SK-N-MC (cell line): Measurements from ENCODE around the gene BAX.

Experiments
- EZH2 ChIP-seq: fragments of 200-600 bp; sonication (generic); IDR thresholded peaks from one replicate; pipeline ENCODE4 v1.6.1; 2017; ENCODE audit warnings: antibody characterized with exemption
- FOXP2 ChIP-seq: optimal IDR thresholded peaks from 2 replicates; pipeline ENCODE3; 2011; ENCODE audit warnings: mild to moderate bottlenecking, moderate library complexity; ENCODE audit not compliant: insufficient read depth; ENCODE audit errors: extremely low read length, control extremely low read depth
- POLR2AphosphoS5 ChIP-seq: IDR thresholded peaks from 2 replicates; pipeline ENCODE4 v1.6.1; 2012; ENCODE audit warnings: mild to moderate bottlenecking, low read depth, low read length, borderline replicate concordance

GRCh38 chr19:48975947-48976847, 21.5 kb downstream of the BAX start:
- TF ChIP-seq EZH2 (no peak), POLR2AphosphoS5 (no peak), FOXP2 (no peak)
